Endothelial cell of umbilical vein (primary cell): ENCODE data around the gene ANXA4.

Experiments
- CTCF ChIP-seq, 2 donors: IDR thresholded peaks; 1 replicate in 1 of 2; 2 replicates in 1 of 2; pipeline ENCODE4 v1.5.1; 2011; ENCODE audit warnings: low read length in 2 of 2, mild to moderate bottlenecking in 2 of 2, moderate library complexity in 2 of 2, control low read depth in 1 of 2, inconsistent platforms in 1 of 2, low read depth in 1 of 2; ENCODE audit not compliant: insufficient read depth in 1 of 2; ENCODE audit errors: extremely low read depth in 1 of 2
- EZH2 ChIP-seq: IDR thresholded peaks from 2 replicates; pipeline ENCODE4 v1.6.1; 2012; ENCODE audit warnings: borderline replicate concordance, low read depth, mild to moderate bottlenecking, moderate library complexity, low read length, inconsistent platforms; ENCODE audit not compliant: severe bottlenecking
- JUN ChIP-seq: IDR thresholded peaks from 2 replicates; pipeline ENCODE4 v1.6.1; 2011; ENCODE audit warnings: borderline replicate concordance, low read depth; ENCODE audit not compliant: insufficient read length, insufficient read depth

- TF ChIP-seq CTCF (IDR thresholded peaks at IDR 0.05; ENCODE audit: extremely low read depth in 1 of 2, insufficient read depth in 1 of 2, low read depth in 1 of 2, low read length in 2 of 2): no peak
- no peak for TF ChIP-seq EZH2
- TF ChIP-seq JUN: no peak
These were observed 95.6 kb downstream of the ANXA4 start for GRCh38 chr2:69837533-69837932.
